HG03095 (cell line): Measurements from ENCODE around the gene MYRIP.
A peak's percentile ranks its signal among the peaks of the same experiment; 100 is the strongest.

Source experiments
- ATAC-seq: cut with Tn5 transposase; IDR thresholded peaks from one replicate; pipeline ENCODE4 v1.9.1; 2021; ENCODE audit warnings: moderate library complexity; ENCODE audit not compliant: unreplicated experiment

Gene MYRIP

DNA sequence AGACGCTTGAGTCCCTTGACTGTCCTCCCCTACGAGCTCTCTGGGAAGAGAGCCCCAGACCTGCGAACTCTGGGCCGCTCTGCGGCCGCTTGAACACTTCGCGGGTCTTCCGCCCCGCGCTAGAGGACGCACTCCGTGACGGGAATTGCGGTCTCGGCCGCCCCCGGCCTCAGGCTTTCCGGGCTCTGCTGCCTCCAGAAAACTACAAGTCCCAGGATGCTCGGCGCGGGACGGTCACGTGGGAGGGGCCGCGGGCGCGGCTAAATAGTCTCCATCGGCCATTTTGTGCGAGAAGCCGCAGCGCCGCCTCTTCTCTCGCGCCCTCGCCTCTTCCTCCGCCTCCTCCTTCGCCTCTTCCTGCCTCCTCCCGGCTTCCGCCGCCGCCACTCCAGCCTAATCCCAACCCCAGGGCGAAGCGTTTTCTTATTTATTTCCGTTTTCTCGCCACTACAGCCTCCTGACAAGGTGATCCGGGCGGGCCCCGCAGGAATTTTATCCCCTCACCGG is 500.1 kb downstream of the MYRIP start, which contains the start of gene EIF1B:
TSS of gene EIF1B (plus strand) at position 290 of the 507 bp plus-strand sequence. CDS start 235 bp downstream, outside the sequence.
- ATAC-seq: peak; percentile 90
